MM.1S (cell line): ENCODE data around the gene UBE2E2.

Experiments used
- DNase-seq: peaks from one replicate; pipeline ENCODE4 v3.0.0-alpha.2; 2015
- H2AFZ ChIP-seq: fragments of 300-600 bp; sonication (generic); 2 replicates; pipeline ENCODE4 v1.6.0; 2016; ENCODE audit warnings: antibody characterized with exemption, low read length
- H3F3A ChIP-seq: fragments of 300-600 bp; sonication (generic); 2 replicates; pipeline ENCODE4 v1.6.1; 2016; ENCODE audit warnings: mild to moderate bottlenecking, antibody characterized with exemption, low read length, moderate library complexity, mixed read lengths; ENCODE audit not compliant: insufficient read depth
- H3K27ac ChIP-seq: fragments of 300-600 bp; sonication (generic); 2 replicates; pipeline ENCODE4 v1.5.1; 2016; ENCODE audit warnings: mild to moderate bottlenecking, low read length
- H3K27me3 ChIP-seq: fragments of 300-600 bp; sonication (generic); replicated peaks from 2 replicates; pipeline ENCODE4 v1.6.0; 2016; ENCODE audit warnings: low read length; ENCODE audit not compliant: insufficient read depth
- H3K36me3 ChIP-seq: fragments of 300-600 bp; sonication (generic); replicated peaks from 2 replicates; pipeline ENCODE4 v1.6.1; 2016; ENCODE audit warnings: mild to moderate bottlenecking, low read length, mixed read lengths; ENCODE audit not compliant: insufficient read depth
- H3K4me1 ChIP-seq: fragments of 300-600 bp; sonication (generic); 2 replicates; pipeline ENCODE4 v1.6.1; 2016; ENCODE audit warnings: low read length, mixed read lengths
- H3K4me2 ChIP-seq: fragments of 300-600 bp; sonication (generic); 2 replicates; pipeline ENCODE4 v1.6.0; 2016; ENCODE audit warnings: low read depth, low read length
- H3K4me3 ChIP-seq: fragments of 300-600 bp; sonication (generic); 2 replicates; pipeline ENCODE4 v1.5.1; 2016; ENCODE audit warnings: low read length, mixed read lengths
- H3K79me2 ChIP-seq: fragments of 300-600 bp; sonication (generic); 2 replicates; pipeline ENCODE4 v1.6.1; 2016; ENCODE audit warnings: mixed run types, low read length, mixed read lengths
- H3K9ac ChIP-seq: fragments of 300-600 bp; sonication (generic); 2 replicates; pipeline ENCODE4 v1.6.1; 2016; ENCODE audit warnings: low read length, mixed read lengths
- H3K9me2 ChIP-seq: fragments of 300-600 bp; sonication (generic); replicated peaks from 2 replicates; pipeline ENCODE4 v1.6.1; 2016; ENCODE audit warnings: mild to moderate bottlenecking, low read length, mixed read lengths; ENCODE audit not compliant: insufficient read depth
- H3K9me3 ChIP-seq: fragments of 300-600 bp; sonication (generic); replicated peaks from 2 replicates; pipeline ENCODE4 v1.6.1; 2016; ENCODE audit warnings: mild to moderate bottlenecking, low read length, mixed read lengths; ENCODE audit not compliant: insufficient read depth
- H4K20me1 ChIP-seq: fragments of 300-600 bp; sonication (generic); 2 replicates; pipeline ENCODE4 v1.6.1; 2016; ENCODE audit warnings: mild to moderate bottlenecking, low read length, moderate library complexity, mixed read lengths; ENCODE audit not compliant: insufficient read depth
- CTCF ChIP-seq: fragments of 300-600 bp; sonication (generic); IDR thresholded peaks from 2 replicates; pipeline ENCODE4 v1.5.1; 2016; ENCODE audit warnings: antibody characterized with exemption, low read length, mixed read lengths
- EZH2 ChIP-seq: fragments of 300-600 bp; sonication (generic); optimal IDR thresholded peaks from 2 replicates; pipeline ENCODE3; 2017; ENCODE audit warnings: low read depth, mild to moderate bottlenecking, antibody characterized with exemption, low read length, mixed read lengths
- EZH2phosphoT487 ChIP-seq: fragments of 300-600 bp; sonication (generic); IDR thresholded peaks from 2 replicates; pipeline ENCODE4 v1.6.1; 2018; ENCODE audit warnings: antibody characterized with exemption, low read length

UBE2E2 gene

GRCh38 chr3:23594894-23595670 is 392.0 kb downstream of the UBE2E2 start:
- Histone ChIP-seq H3K4me3 (no peak overlapping the region), H3K27me3 (no peaks in the 10 kb centered on the region), H3K27ac (no peak overlapping the region), H3K36me3 (no peaks in the 10 kb centered on the region), H3F3A (no peaks in the 10 kb centered on the region), H3K4me2 (no peak overlapping the region), H4K20me1 (no peaks in the 10 kb centered on the region), H3K9me3 (no peaks in the 10 kb centered on the region), H2AFZ (no peak overlapping the region), H3K4me1 (no peaks in the 10 kb centered on the region), H3K9ac (no peak overlapping the region), H3K9me2 (no peaks in the 10 kb centered on the region), H3K79me2 (no peaks in the 10 kb centered on the region)
- no peak for DNase-seq
- TF ChIP-seq CTCF (no peak), EZH2 (no peak), EZH2phosphoT487 (no peak)

- no peak overlapping the region for H3K27ac ChIP-seq
- no peaks in the 10 kb centered on the region for H3F3A ChIP-seq
- H3K9me3 ChIP-seq, result no peaks in the 10 kb centered on the region
- no peak overlapping the region for H3K4me3 ChIP-seq
- no peaks in the 10 kb centered on the region for H3K27me3 ChIP-seq
- H3K4me2 ChIP-seq, result no peak overlapping the region
- no peak overlapping the region for H2AFZ ChIP-seq
- no peaks in the 10 kb centered on the region for H3K79me2 ChIP-seq
- DNase-seq, result no peak
- H3K4me1 ChIP-seq, result no peaks in the 10 kb centered on the region
- no peaks in the 10 kb centered on the region for H4K20me1 ChIP-seq
- no peaks in the 10 kb centered on the region for H3K9me2 ChIP-seq
- TF ChIP-seq CTCF, result no peak
- no peak for TF ChIP-seq EZH2
- no peak for TF ChIP-seq EZH2phosphoT487
- H3K9ac ChIP-seq, result no peak overlapping the region
- H3K36me3 ChIP-seq, result no peaks in the 10 kb centered on the region
Observed at GRCh38 chr3:23595851-23596250, 392.7 kb downstream of the UBE2E2 start.

GRCh38 chr3:23600167-23600871 is 397.2 kb downstream of the UBE2E2 start:
- Histone ChIP-seq H3K9ac (no peak overlapping the region), H3K27me3 (no peaks in the 10 kb centered on the region), H3K36me3 (no peaks in the 10 kb centered on the region), H3F3A (no peaks in the 10 kb centered on the region), H3K9me3 (no peaks in the 10 kb centered on the region), H3K79me2 (no peaks in the 10 kb centered on the region), H3K27ac (no peak overlapping the region), H2AFZ (no peak overlapping the region), H3K9me2 (no peaks in the 10 kb centered on the region), H3K4me1 (no peaks in the 10 kb centered on the region), H3K4me2 (no peak overlapping the region), H4K20me1 (no peaks in the 10 kb centered on the region), H3K4me3 (no peak overlapping the region)
- no peak for DNase-seq
- no peak for TF ChIP-seq CTCF
- no peak for TF ChIP-seq EZH2phosphoT487
- no peak for TF ChIP-seq EZH2
